ENCODE results near the gene ASTN2. TPM values are rescaled to one million over a fixed set of nuclear protein-coding genes. Genes with fewer than 3 reads are reported as not detected.

The ASTN2 gene
- total and polyA plus RNA-seq, 9 of the 15 experiments (the other 6 are each of a cell fraction or from before 2014, with no cell fraction given), result 0.56 to 3.5 (median 1.9) TPM

DNA sequence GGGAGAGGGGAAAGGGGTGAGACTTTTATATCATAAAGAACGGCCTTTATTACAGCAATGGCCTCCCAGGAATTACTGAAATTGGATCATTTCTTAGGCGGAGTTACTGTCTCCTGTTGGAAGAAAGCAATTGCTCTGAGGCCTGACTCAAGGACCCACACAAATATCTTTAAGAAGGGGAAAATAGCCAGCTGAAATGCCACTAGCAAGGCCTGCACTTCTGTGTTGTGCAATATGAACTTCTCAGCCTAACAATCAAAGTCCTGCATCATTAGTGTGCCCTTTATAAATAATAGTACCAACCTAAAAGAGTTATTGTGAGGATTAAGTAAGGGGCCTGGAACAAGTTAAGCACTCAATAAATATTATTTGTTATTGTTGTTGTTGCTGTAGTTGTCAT lies 757.9 kb downstream of the ASTN2 start:
- TF ChIP-seq, protein P1, sequence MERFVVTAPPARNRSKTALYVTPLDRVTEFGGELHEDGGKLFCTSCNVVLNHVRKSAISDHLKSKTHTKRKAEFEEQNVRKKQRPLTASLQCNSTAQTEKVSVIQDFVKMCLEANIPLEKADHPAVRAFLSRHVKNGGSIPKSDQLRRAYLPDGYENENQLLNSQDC (CRISPR knock-in tag; IDR thresholded peaks at IDR 0.05), result no peak
- TF ChIP-seq, protein P2, sequence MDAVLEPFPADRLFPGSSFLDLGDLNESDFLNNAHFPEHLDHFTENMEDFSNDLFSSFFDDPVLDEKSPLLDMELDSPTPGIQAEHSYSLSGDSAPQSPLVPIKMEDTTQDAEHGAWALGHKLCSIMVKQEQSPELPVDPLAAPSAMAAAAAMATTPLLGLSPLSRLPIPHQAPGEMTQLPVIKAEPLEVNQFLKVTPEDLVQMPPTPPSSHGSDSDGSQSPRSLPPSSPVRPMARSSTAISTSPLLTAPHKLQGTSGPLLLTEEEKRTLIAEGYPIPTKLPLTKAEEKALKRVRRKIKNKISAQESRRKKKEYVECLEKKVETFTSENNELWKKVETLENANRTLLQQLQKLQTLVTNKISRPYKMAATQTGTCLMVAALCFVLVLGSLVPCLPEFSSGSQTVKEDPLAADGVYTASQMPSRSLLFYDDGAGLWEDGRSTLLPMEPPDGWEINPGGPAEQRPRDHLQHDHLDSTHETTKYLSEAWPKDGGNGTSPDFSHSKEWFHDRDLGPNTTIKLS (IDR thresholded peaks at IDR 0.05; ENCODE audit: borderline replicate concordance, low read depth), result no peak
- TF ChIP-seq, protein P3, sequence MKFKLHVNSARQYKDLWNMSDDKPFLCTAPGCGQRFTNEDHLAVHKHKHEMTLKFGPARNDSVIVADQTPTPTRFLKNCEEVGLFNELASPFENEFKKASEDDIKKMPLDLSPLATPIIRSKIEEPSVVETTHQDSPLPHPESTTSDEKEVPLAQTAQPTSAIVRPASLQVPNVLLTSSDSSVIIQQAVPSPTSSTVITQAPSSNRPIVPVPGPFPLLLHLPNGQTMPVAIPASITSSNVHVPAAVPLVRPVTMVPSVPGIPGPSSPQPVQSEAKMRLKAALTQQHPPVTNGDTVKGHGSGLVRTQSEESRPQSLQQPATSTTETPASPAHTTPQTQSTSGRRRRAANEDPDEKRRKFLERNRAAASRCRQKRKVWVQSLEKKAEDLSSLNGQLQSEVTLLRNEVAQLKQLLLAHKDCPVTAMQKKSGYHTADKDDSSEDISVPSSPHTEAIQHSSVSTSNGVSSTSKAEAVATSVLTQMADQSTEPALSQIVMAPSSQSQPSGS (CRISPR knock-in tag; IDR thresholded peaks at IDR 0.05), result no peak
- TF ChIP-seq, protein P4, sequence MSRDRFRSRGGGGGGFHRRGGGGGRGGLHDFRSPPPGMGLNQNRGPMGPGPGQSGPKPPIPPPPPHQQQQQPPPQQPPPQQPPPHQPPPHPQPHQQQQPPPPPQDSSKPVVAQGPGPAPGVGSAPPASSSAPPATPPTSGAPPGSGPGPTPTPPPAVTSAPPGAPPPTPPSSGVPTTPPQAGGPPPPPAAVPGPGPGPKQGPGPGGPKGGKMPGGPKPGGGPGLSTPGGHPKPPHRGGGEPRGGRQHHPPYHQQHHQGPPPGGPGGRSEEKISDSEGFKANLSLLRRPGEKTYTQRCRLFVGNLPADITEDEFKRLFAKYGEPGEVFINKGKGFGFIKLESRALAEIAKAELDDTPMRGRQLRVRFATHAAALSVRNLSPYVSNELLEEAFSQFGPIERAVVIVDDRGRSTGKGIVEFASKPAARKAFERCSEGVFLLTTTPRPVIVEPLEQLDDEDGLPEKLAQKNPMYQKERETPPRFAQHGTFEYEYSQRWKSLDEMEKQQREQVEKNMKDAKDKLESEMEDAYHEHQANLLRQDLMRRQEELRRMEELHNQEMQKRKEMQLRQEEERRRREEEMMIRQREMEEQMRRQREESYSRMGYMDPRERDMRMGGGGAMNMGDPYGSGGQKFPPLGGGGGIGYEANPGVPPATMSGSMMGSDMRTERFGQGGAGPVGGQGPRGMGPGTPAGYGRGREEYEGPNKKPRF (IDR thresholded peaks at IDR 0.05; ENCODE audit: low read depth, low read length), result no peak
- TF ChIP-seq ZNF232 (CRISPR knock-in tag; IDR thresholded peaks at IDR 0.05) (no peak), DDX20 (tag; IDR thresholded peaks at IDR 0.05; ENCODE audit: low read depth) (no peak), ETV5 (CRISPR knock-in tag; IDR thresholded peaks at IDR 0.05; ENCODE audit: low read depth) (no peak), TCF7 (IDR thresholded peaks at IDR 0.05; ENCODE audit: borderline replicate concordance) (no peak), CHD2 (IDR thresholded peaks at IDR 0.05; ENCODE audit: low read depth, low read length) (no peak), RB1 (IDR thresholded peaks at IDR 0.05; ENCODE audit: low read depth) (no peak)
- TF ChIP-seq, protein P5, sequence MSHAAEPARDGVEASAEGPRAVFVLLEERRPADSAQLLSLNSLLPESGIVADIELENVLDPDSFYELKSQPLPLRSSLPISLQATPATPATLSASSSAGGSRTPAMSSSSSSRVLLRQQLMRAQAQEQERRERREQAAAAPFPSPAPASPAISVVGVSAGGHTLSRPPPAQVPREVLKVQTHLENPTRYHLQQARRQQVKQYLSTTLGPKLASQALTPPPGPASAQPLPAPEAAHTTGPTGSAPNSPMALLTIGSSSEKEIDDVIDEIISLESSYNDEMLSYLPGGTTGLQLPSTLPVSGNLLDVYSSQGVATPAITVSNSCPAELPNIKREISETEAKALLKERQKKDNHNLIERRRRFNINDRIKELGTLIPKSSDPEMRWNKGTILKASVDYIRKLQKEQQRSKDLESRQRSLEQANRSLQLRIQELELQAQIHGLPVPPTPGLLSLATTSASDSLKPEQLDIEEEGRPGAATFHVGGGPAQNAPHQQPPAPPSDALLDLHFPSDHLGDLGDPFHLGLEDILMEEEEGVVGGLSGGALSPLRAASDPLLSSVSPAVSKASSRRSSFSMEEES (CRISPR knock-in tag; IDR thresholded peaks at IDR 0.05), result no peak
- CTCF ChIA-PET (ENCODE audit: low intra/inter-chr PET ratio), result no interaction called here
- intact Hi-C loops (cut with micrococcal nuclease) (no loop called here), in situ Hi-C loops (cut with MboI) (no loop called here)
- POLR2A ChIA-PET, result interaction anchor here (0.7 kb wide), 1 partner anchor 54 kb away, joined by 3 read pairs; no protein-coding TSS in a partner anchor
- FAIRE-seq (no peak), ATAC-seq (no peak), DNase-seq (ENCODE audit: extremely low read depth in 1 of 4, low spot score in 3 of 4) (no peak)
- Histone ChIP-seq H2AFZ (ENCODE audit: low read depth, low read length) (no peak overlapping the region), H3K4me2 (ENCODE audit: insufficient read depth, low read length) (no peak overlapping the region), H3K4me1 (replicated peaks in 1 of 2; ENCODE audit: control insufficient read depth in 2 of 2, insufficient read depth in 2 of 2, low read length in 2 of 2) (no peaks in the 10 kb centered on the region), H3K4me3 (no peak overlapping the region), H3K79me2 (ENCODE audit: control insufficient read depth, insufficient read depth, low read length) (no peaks in the 10 kb centered on the region), H3K27me3 (ENCODE audit: control insufficient read depth in 2 of 2, insufficient read depth in 2 of 2, low read length in 2 of 2) (no peaks in the 10 kb centered on the region), H3K36me3 (ENCODE audit: control insufficient read depth, insufficient read depth, low read length) (no peaks in the 10 kb centered on the region), H4K20me1 (replicated peaks; ENCODE audit: control insufficient read depth, insufficient read depth, low read length) (no peaks in the 10 kb centered on the region), H3K27ac (ENCODE audit: extremely low read depth, low read depth, low read length) (no peak overlapping the region), H3K9me3 (replicated peaks; ENCODE audit: control insufficient read depth, insufficient read depth, low read depth, low read length) (no peaks in the 10 kb centered on the region), H3K9me1 (ENCODE audit: control insufficient read depth, insufficient read depth, low read length) (no peaks in the 10 kb centered on the region), H3K9ac (ENCODE audit: insufficient read depth in 1 of 2, low read depth in 2 of 2, low read length in 2 of 2) (no peak overlapping the region)
- no TSS peak for BruUV-seq (replicated peaks)
- WGBS (ENCODE audit: insufficient coverage, low coverage, missing lambda C conversion rate), result 0% methylated on average over 2 of the region's 2 CpGs

Data from K562 (cell line).